Spleen (tissue), 7 donors: Measurements from ENCODE around the gene PPT2.

Experiments used
- POLR2A ChIP-seq, 3 donors: fragments of 450-650 bp; IDR thresholded peaks; one replicate each; pipeline ENCODE4 v1.5.1; 2017; ENCODE audit warnings: antibody characterized with exemption in 3 of 3, mild to moderate bottlenecking in 1 of 3
- POLR2AphosphoS5 ChIP-seq, 3 donors: sonication (generic); formaldehyde crosslinking; IDR thresholded peaks; one replicate each; pipeline ENCODE4 v1.5.1; 2017; ENCODE audit warnings: antibody characterized with exemption in 3 of 3
- TF ChIP-seq, protein P1 (sequence below), 11 experiments: fragments of 200-600 bp in 7 of 11; fragments of 450-650 bp in 4 of 11; sonication (generic) in 4 of 11; IDR thresholded peaks in 8 of 11; conservative IDR thresholded peaks in 3 of 11; 1 replicate in 7 of 11; 2 replicates in 4 of 11; pipeline versions ENCODE4 v1.4.0 to v1.8.0; 2016 to 2021; ENCODE audit warnings: antibody characterized with exemption in 11 of 11, inconsistent platforms in 4 of 11, mild to moderate bottlenecking in 1 of 11
- donor health status: DM: no; HTN: no; CAD: no; lungs with moderate emphysema.
- donor health status: DM: no; HTN: no; CAD: no.
- donor health status: DM: no; HTN: no; CAD: no.

DNA sequence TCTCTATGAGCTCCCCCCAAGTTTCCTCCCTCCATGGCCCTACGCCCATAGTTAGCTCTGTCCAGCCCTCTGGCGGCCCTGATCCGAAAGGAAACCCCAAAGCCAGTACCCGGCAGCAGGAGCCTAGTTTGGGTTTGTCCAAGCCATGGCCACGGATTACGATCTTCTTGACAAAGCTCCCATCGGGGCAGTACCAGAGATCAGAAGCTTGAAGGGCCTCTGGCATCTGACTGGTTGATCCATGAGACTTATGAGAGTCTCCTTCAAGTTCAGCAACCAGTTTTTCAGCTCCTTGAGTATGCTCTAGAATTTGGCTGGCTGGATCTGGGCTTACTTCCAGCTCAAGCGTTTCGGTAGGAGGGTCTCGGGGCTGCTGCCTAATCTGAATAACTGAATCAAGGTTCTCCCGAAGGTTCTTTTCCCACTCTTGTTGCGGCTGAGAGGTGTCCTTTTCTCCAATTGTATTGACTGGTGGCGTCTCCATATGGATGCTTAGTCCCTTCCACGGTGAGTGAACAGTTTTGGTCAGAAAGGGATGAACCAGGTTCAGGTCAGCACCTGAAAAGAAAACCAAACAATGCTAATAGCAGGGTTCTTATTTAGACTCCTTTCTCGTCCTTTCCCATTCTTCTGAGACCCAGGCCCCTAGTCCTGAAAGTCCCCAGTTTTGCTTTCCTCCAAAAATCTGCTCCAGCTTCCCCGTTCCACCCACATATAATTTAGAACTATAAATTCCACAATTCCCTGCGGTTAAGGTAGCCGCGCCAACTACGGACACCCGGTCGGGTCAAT is 24.4 kb upstream of the PPT2 start:
- TF ChIP-seq POLR2A (IDR thresholded peaks at IDR 0.05), result no peak
- TF ChIP-seq, protein P1, sequence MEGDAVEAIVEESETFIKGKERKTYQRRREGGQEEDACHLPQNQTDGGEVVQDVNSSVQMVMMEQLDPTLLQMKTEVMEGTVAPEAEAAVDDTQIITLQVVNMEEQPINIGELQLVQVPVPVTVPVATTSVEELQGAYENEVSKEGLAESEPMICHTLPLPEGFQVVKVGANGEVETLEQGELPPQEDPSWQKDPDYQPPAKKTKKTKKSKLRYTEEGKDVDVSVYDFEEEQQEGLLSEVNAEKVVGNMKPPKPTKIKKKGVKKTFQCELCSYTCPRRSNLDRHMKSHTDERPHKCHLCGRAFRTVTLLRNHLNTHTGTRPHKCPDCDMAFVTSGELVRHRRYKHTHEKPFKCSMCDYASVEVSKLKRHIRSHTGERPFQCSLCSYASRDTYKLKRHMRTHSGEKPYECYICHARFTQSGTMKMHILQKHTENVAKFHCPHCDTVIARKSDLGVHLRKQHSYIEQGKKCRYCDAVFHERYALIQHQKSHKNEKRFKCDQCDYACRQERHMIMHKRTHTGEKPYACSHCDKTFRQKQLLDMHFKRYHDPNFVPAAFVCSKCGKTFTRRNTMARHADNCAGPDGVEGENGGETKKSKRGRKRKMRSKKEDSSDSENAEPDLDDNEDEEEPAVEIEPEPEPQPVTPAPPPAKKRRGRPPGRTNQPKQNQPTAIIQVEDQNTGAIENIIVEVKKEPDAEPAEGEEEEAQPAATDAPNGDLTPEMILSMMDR (IDR thresholded peaks at IDR 0.05 in 8 of 11, conservative IDR thresholded peaks at IDR 0.05 in 3 of 11), result no peak
- no peak for TF ChIP-seq POLR2AphosphoS5 (IDR thresholded peaks at IDR 0.05)
